Mammary epithelial cell (primary cell): ENCODE results near the gene NELFA.

Experiments used
- EZH2 ChIP-seq: IDR thresholded peaks from 2 replicates; pipeline ENCODE4 v1.6.1; 2012; ENCODE audit warnings: low read length, inconsistent platforms, borderline replicate concordance
- TF ChIP-seq, protein P1 (sequence below), 2 donors: IDR thresholded peaks in 1 of 2; conservative IDR thresholded peaks in 1 of 2; 2 replicates each; pipeline ENCODE4 v1.5.1; 2011 to 2012; ENCODE audit warnings: inconsistent platforms in 2 of 2, low read length in 2 of 2, mild to moderate bottlenecking in 2 of 2, control low read depth in 1 of 2, low read depth in 1 of 2; ENCODE audit not compliant: insufficient read depth in 1 of 2; ENCODE audit errors: extremely low read depth in 1 of 2

DNA sequence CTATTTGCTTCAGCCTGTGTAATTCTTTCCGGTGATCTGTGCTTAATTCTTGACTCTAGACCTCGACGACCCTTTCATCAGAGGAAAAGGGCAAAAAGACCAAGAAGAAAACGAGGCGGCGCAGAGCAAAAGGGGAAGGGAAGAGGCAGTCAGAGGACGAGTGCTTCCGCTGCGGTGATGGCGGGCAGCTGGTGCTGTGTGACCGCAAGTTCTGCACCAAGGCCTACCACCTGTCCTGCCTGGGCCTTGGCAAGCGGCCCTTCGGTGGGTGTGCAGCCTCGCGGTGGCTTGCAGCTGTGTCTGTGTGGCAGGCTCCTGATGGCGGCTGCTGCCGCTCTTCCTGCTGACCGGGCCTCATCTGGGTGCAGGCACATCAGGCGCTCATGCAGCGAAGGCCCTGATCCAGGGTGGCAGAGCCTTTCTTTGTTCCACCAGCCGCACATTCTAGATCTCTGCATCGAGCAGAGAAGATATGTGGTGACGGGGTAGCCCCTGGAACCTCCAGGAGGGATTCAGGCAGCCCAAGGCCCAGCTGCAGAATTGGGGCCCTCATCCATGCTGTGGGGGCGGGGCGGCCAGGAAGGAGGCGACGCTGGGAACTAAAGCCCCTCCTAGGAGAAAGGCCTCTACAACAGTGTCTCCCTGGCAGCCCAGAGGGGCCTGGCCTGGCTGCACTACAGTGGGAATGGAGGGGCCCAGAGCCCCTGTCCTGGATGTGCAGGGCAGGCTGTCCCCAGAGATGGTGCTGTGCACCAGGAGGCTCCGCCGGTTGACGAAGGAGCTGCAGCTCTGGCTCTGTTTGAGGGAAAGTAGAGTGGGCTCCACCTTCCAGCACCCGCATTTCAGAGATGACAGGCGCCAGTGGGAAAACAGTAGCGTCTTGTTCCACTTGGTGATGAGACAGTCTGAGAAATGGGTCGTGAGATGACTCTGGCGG is 32.1 kb downstream of the NELFA start:
- TF ChIP-seq, protein P1, sequence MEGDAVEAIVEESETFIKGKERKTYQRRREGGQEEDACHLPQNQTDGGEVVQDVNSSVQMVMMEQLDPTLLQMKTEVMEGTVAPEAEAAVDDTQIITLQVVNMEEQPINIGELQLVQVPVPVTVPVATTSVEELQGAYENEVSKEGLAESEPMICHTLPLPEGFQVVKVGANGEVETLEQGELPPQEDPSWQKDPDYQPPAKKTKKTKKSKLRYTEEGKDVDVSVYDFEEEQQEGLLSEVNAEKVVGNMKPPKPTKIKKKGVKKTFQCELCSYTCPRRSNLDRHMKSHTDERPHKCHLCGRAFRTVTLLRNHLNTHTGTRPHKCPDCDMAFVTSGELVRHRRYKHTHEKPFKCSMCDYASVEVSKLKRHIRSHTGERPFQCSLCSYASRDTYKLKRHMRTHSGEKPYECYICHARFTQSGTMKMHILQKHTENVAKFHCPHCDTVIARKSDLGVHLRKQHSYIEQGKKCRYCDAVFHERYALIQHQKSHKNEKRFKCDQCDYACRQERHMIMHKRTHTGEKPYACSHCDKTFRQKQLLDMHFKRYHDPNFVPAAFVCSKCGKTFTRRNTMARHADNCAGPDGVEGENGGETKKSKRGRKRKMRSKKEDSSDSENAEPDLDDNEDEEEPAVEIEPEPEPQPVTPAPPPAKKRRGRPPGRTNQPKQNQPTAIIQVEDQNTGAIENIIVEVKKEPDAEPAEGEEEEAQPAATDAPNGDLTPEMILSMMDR (conservative IDR thresholded peaks at IDR 0.05 in 1 of 2, IDR thresholded peaks at IDR 0.05 in 1 of 2; ENCODE audit: extremely low read depth in 1 of 2, insufficient read depth in 1 of 2, low read depth in 1 of 2, low read length in 2 of 2) = no peak
- TF ChIP-seq EZH2 = no peak
